Measurements from ENCODE around the gene CHIT1.

The CHIT1 gene

GRCh38 chr1:203204756-203205155 is 24.7 kb downstream of the CHIT1 start:
- H2BK5ac ChIP-seq (ENCODE audit: low read length): no peak overlapping the region
- no peak overlapping the region for H3K18ac ChIP-seq (ENCODE audit: low read length)
- no peak overlapping the region for H4K91ac ChIP-seq (ENCODE audit: low read depth, low read length, poor library complexity)
- H3K9me3 ChIP-seq (replicated peaks in 1 of 2; ENCODE audit: control insufficient read depth in 2 of 2, insufficient read depth in 1 of 2, low read depth in 1 of 2, low read length in 2 of 2): no peaks in the 10 kb centered on the region
- DNase-seq (ENCODE audit: low spot score): no peak
- H3K27ac ChIP-seq (replicated peaks; ENCODE audit: low read length): no peak overlapping the region
- no peak overlapping the region for H2BK15ac ChIP-seq (ENCODE audit: low read length)
- WGBS, 2 donors (ENCODE audit: extremely low coverage in 2 of 2, insufficient read length in 2 of 2, insufficient replicate concordance in 1 of 2): no CpG with 5 or more reads among the region's 2 CpGs
- H3K9ac ChIP-seq (ENCODE audit: low read depth, low read length, poor library complexity): no peak overlapping the region
- H3K27me3 ChIP-seq (ENCODE audit: control insufficient read depth in 3 of 3, insufficient read depth in 3 of 3, low read depth in 1 of 3, low read length in 3 of 3): peaks cover 0 to 7% (median 0%) of the 10 kb centered on the region in 3 experiments
- H3K14ac ChIP-seq (ENCODE audit: low read length): no peak overlapping the region
- no peak overlapping the region for H2AFZ ChIP-seq (ENCODE audit: low read length)
- H3K4me3 ChIP-seq (ENCODE audit: low read length in 2 of 2): no peak overlapping the region
- H2AK5ac ChIP-seq (ENCODE audit: low read depth, low read length): no peak overlapping the region
- no peak overlapping the region for H2BK120ac ChIP-seq (ENCODE audit: low read depth, low read length)
- H3K4me2 ChIP-seq (ENCODE audit: insufficient read depth, low read length, poor library complexity, severe bottlenecking): no peak overlapping the region
- no peaks in the 10 kb centered on the region for H3K79me1 ChIP-seq (ENCODE audit: low read depth, low read length)
- no peak overlapping the region for H3K4ac ChIP-seq (ENCODE audit: low read length)
- no peak overlapping the region for H3K23ac ChIP-seq (ENCODE audit: low read depth, low read length, poor library complexity)
- no peaks in the 10 kb centered on the region for H3K36me3 ChIP-seq (replicated peaks in 1 of 2; ENCODE audit: control insufficient read depth in 2 of 2, insufficient read depth in 2 of 2, low read length in 2 of 2)
- no peak overlapping the region for H4K8ac ChIP-seq (ENCODE audit: low read depth, low read length)
- H2BK12ac ChIP-seq (ENCODE audit: low read length): no peak overlapping the region
- H3K4me1 ChIP-seq (ENCODE audit: control insufficient read depth in 2 of 2, insufficient read depth in 1 of 2, low read depth in 1 of 2, low read length in 2 of 2): peaks cover 0 to 12% of the 10 kb centered on the region in 2 donors

DNA sequence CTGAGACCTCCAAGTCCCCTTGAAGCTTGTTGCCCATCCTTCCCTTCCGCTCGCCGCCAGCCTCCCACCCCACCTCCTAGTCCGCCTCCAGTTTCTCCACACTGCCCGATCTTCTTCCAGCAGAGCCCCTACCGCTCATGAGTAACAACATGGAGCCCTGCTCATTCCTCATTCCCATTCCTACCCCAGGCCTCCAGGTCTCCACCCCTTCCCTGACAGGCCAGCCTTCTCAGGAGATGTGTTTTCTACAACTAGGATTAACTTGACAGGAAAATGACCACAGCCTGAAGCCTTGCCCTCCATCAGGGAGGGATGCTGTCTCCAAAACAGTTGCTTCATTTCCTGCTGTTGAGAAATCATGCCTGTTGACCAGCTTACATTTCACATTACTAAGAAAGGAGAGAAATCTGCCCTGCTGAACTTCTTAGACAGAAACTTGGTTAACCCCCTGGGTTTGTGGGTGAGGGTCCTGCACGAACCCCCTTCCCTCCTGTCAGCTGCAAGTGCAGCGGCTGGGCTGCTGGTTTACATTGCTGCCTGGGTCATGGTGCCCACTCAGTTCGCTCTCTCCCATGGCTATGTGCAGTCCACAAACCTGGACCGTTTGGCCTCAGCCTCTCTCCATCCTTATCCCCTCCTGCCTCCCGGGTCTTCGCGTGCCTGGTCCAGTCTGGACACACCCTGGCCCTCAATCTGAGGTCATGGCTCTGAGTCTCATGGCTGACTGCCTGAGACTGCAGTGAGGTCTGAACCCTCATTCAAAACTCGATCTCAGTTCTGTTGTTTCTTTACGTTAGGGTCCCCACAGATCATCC is 26.8 kb downstream of the CHIT1 start:
- Histone ChIP-seq H3K4me2 (ENCODE audit: insufficient read depth, low read length, poor library complexity, severe bottlenecking) (no peak overlapping the region), H3K27me3 (ENCODE audit: control insufficient read depth in 3 of 3, insufficient read depth in 3 of 3, low read depth in 1 of 3, low read length in 3 of 3) (peaks cover 0 to 7% (median 0%) of the 10 kb centered on the region in 3 experiments), H3K27ac (replicated peaks; ENCODE audit: low read length) (no peak overlapping the region), H3K4me1 (ENCODE audit: control insufficient read depth in 2 of 2, insufficient read depth in 1 of 2, low read depth in 1 of 2, low read length in 2 of 2) (peaks cover 1 to 15% of the 10 kb centered on the region in 2 donors), H3K4me3 (ENCODE audit: low read length in 2 of 2) (peak overlapping the region in 1 of 2 donors; percentile 44), H4K91ac (ENCODE audit: low read depth, low read length, poor library complexity) (no peak overlapping the region), H3K9ac (ENCODE audit: low read depth, low read length, poor library complexity) (no peak overlapping the region), H4K8ac (ENCODE audit: low read depth, low read length) (no peak overlapping the region), H3K79me1 (ENCODE audit: low read depth, low read length) (no peaks in the 10 kb centered on the region), H2BK120ac (ENCODE audit: low read depth, low read length) (no peak overlapping the region), H3K23ac (ENCODE audit: low read depth, low read length, poor library complexity) (no peak overlapping the region), H3K18ac (ENCODE audit: low read length) (peak overlapping the region; percentile 2), H2BK15ac (ENCODE audit: low read length) (no peak overlapping the region), H2AK5ac (ENCODE audit: low read depth, low read length) (no peak overlapping the region), H3K14ac (ENCODE audit: low read length) (peak overlapping the region; percentile 43), H3K9me3 (replicated peaks in 1 of 2; ENCODE audit: control insufficient read depth in 2 of 2, insufficient read depth in 1 of 2, low read depth in 1 of 2, low read length in 2 of 2) (no peaks in the 10 kb centered on the region), H2AFZ (ENCODE audit: low read length) (no peak overlapping the region), H2BK5ac (ENCODE audit: low read length) (no peak overlapping the region), H2BK12ac (ENCODE audit: low read length) (no peak overlapping the region), H3K4ac (ENCODE audit: low read length) (no peak overlapping the region), H3K36me3 (replicated peaks in 1 of 2; ENCODE audit: control insufficient read depth in 2 of 2, insufficient read depth in 2 of 2, low read length in 2 of 2) (no peaks in the 10 kb centered on the region)
- WGBS, 2 donors (ENCODE audit: extremely low coverage in 2 of 2, insufficient read length in 2 of 2, insufficient replicate concordance in 1 of 2): no CpG with 5 or more reads among the region's 15 CpGs
- no peak for DNase-seq (ENCODE audit: low spot score)

- Histone ChIP-seq H3K27ac (replicated peaks; ENCODE audit: low read length) (no peak overlapping the region), H3K79me1 (ENCODE audit: low read depth, low read length) (no peaks in the 10 kb centered on the region), H2AK5ac (ENCODE audit: low read depth, low read length) (no peak overlapping the region), H3K4ac (ENCODE audit: low read length) (no peak overlapping the region), H4K8ac (ENCODE audit: low read depth, low read length) (no peak overlapping the region), H3K14ac (ENCODE audit: low read length) (no peak overlapping the region), H3K9ac (ENCODE audit: low read depth, low read length, poor library complexity) (no peak overlapping the region), H4K91ac (ENCODE audit: low read depth, low read length, poor library complexity) (no peak overlapping the region), H3K27me3 (ENCODE audit: control insufficient read depth in 3 of 3, insufficient read depth in 3 of 3, low read depth in 1 of 3, low read length in 3 of 3) (peaks cover 0 to 7% (median 0%) of the 10 kb centered on the region in 3 experiments), H3K4me2 (ENCODE audit: insufficient read depth, low read length, poor library complexity, severe bottlenecking) (no peak overlapping the region), H3K23ac (ENCODE audit: low read depth, low read length, poor library complexity) (no peak overlapping the region), H2AFZ (ENCODE audit: low read length) (no peak overlapping the region), H2BK120ac (ENCODE audit: low read depth, low read length) (no peak overlapping the region), H3K9me3 (replicated peaks in 1 of 2; ENCODE audit: control insufficient read depth in 2 of 2, insufficient read depth in 1 of 2, low read depth in 1 of 2, low read length in 2 of 2) (no peaks in the 10 kb centered on the region), H3K18ac (ENCODE audit: low read length) (no peak overlapping the region), H3K4me3 (ENCODE audit: low read length in 2 of 2) (no peak overlapping the region), H3K4me1 (ENCODE audit: control insufficient read depth in 2 of 2, insufficient read depth in 1 of 2, low read depth in 1 of 2, low read length in 2 of 2) (peaks cover 3 to 16% of the 10 kb centered on the region in 2 donors), H2BK5ac (ENCODE audit: low read length) (no peak overlapping the region), H2BK12ac (ENCODE audit: low read length) (no peak overlapping the region), H2BK15ac (ENCODE audit: low read length) (no peak overlapping the region), H3K36me3 (replicated peaks in 1 of 2; ENCODE audit: control insufficient read depth in 2 of 2, insufficient read depth in 2 of 2, low read length in 2 of 2) (no peaks in the 10 kb centered on the region)
- no peak for DNase-seq (ENCODE audit: low spot score)
- no CpG with 5 or more reads among the region's 10 CpGs for WGBS, 2 donors (ENCODE audit: extremely low coverage in 2 of 2, insufficient read length in 2 of 2, insufficient replicate concordance in 1 of 2)
Observed at GRCh38 chr1:203201516-203202205, 27.8 kb downstream of the CHIT1 start.

GRCh38 chr1:203200916-203201315 is 28.6 kb downstream of the CHIT1 start:
- no CpG with 5 or more reads among the region's 1 CpG for WGBS, 2 donors (ENCODE audit: extremely low coverage in 2 of 2, insufficient read length in 2 of 2, insufficient replicate concordance in 1 of 2)
- Histone ChIP-seq H2AFZ (ENCODE audit: low read length) (no peak overlapping the region), H3K4ac (ENCODE audit: low read length) (no peak overlapping the region), H4K8ac (ENCODE audit: low read depth, low read length) (no peak overlapping the region), H3K4me2 (ENCODE audit: insufficient read depth, low read length, poor library complexity, severe bottlenecking) (no peak overlapping the region), H3K27me3 (ENCODE audit: control insufficient read depth in 3 of 3, insufficient read depth in 3 of 3, low read depth in 1 of 3, low read length in 3 of 3) (peaks cover 0 to 7% (median 0%) of the 10 kb centered on the region in 3 experiments), H2BK120ac (ENCODE audit: low read depth, low read length) (no peak overlapping the region), H3K14ac (ENCODE audit: low read length) (no peak overlapping the region), H3K4me3 (ENCODE audit: low read length in 2 of 2) (no peak overlapping the region), H3K9me3 (replicated peaks in 1 of 2; ENCODE audit: control insufficient read depth in 2 of 2, insufficient read depth in 1 of 2, low read depth in 1 of 2, low read length in 2 of 2) (no peaks in the 10 kb centered on the region), H2BK5ac (ENCODE audit: low read length) (no peak overlapping the region), H3K23ac (ENCODE audit: low read depth, low read length, poor library complexity) (no peak overlapping the region), H3K79me1 (ENCODE audit: low read depth, low read length) (no peaks in the 10 kb centered on the region), H2AK5ac (ENCODE audit: low read depth, low read length) (no peak overlapping the region), H3K9ac (ENCODE audit: low read depth, low read length, poor library complexity) (no peak overlapping the region), H3K27ac (replicated peaks; ENCODE audit: low read length) (no peak overlapping the region), H2BK12ac (ENCODE audit: low read length) (no peak overlapping the region), H3K36me3 (replicated peaks in 1 of 2; ENCODE audit: control insufficient read depth in 2 of 2, insufficient read depth in 2 of 2, low read length in 2 of 2) (no peaks in the 10 kb centered on the region), H2BK15ac (ENCODE audit: low read length) (no peak overlapping the region), H3K4me1 (ENCODE audit: control insufficient read depth in 2 of 2, insufficient read depth in 1 of 2, low read depth in 1 of 2, low read length in 2 of 2) (peaks cover 3 to 9% of the 10 kb centered on the region in 2 donors), H3K18ac (ENCODE audit: low read length) (no peak overlapping the region), H4K91ac (ENCODE audit: low read depth, low read length, poor library complexity) (no peak overlapping the region)
- DNase-seq (ENCODE audit: low spot score): no peak

Measured in neuronal stem cell (in vitro differentiated cells).